Transverse colon (tissue), 4 donors: ENCODE data around the gene SNRNP70.
"Not testable (repeated sequence)": the region's sequence is repeated elsewhere in the genome, so short reads cannot be mapped to it uniquely, and the experiment has no call there.

ENCODE experiments used
- EP300 ChIP-seq: sonication (generic); formaldehyde crosslinking; IDR thresholded peaks from one replicate; pipeline ENCODE4 v1.6.1; 2017; ENCODE audit warnings: antibody characterized with exemption, low read depth
- POLR2A ChIP-seq: fragments of 450-650 bp; IDR thresholded peaks from one replicate; pipeline ENCODE4 v1.6.1; 2016; ENCODE audit warnings: antibody characterized with exemption, mild to moderate bottlenecking, moderate library complexity
- POLR2AphosphoS5 ChIP-seq, 3 donors: sonication (generic); formaldehyde crosslinking; IDR thresholded peaks; one replicate each; pipeline ENCODE4 v1.6.1; 2016; ENCODE audit warnings: antibody characterized with exemption in 3 of 3
- TF ChIP-seq, protein P1 (sequence below), 5 experiments: fragments of 200-600 bp in 3 of 5; fragments of 450-650 bp in 2 of 5; sonication (generic) in 3 of 5; IDR thresholded peaks; 1 replicate in 2 of 5; 2 replicates in 3 of 5; pipeline ENCODE4 v1.5.1; 2016 to 2017; ENCODE audit warnings: antibody characterized with exemption in 5 of 5, inconsistent platforms in 3 of 5, mild to moderate bottlenecking in 2 of 5, moderate library complexity in 1 of 5

DNA sequence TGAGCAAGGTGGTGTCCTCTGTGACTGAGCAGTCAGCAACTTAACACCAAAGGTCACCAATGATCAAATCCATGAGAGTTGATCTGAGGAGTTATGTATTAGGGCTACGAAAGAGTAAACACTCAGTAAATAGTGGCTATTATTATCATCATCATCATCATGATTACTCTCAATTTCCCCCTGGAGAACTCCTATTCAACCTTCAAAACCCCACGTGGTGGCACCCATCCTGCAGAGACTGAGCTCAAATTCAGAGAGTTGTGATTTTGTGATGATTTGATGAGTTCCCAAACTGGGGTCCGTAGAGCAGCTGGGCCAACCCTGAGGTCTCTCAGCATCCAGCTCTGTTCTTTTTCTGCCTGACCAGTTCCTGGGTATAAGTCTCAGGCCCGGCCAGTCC is 35.4 kb upstream of the SNRNP70 start:
- TF ChIP-seq, protein P1, sequence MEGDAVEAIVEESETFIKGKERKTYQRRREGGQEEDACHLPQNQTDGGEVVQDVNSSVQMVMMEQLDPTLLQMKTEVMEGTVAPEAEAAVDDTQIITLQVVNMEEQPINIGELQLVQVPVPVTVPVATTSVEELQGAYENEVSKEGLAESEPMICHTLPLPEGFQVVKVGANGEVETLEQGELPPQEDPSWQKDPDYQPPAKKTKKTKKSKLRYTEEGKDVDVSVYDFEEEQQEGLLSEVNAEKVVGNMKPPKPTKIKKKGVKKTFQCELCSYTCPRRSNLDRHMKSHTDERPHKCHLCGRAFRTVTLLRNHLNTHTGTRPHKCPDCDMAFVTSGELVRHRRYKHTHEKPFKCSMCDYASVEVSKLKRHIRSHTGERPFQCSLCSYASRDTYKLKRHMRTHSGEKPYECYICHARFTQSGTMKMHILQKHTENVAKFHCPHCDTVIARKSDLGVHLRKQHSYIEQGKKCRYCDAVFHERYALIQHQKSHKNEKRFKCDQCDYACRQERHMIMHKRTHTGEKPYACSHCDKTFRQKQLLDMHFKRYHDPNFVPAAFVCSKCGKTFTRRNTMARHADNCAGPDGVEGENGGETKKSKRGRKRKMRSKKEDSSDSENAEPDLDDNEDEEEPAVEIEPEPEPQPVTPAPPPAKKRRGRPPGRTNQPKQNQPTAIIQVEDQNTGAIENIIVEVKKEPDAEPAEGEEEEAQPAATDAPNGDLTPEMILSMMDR (IDR thresholded peaks at IDR 0.05) = not testable (repeated sequence)
- TF ChIP-seq POLR2A; EP300; POLR2AphosphoS5 (IDR thresholded peaks at IDR 0.05): not testable (repeated sequence)
